Skeletal muscle tissue (tissue), 4 donors: ENCODE data around the gene PHRF1. TPM values are rescaled to one million over a fixed set of nuclear protein-coding genes. Genes with fewer than 3 reads are reported as not detected.

Experiments used
- H3K27ac ChIP-seq: one replicate; pipeline ENCODE4 v1.7.0; 2013; ENCODE audit warnings: mild to moderate bottlenecking, low read depth, low read length, inconsistent platforms
- H3K27me3 ChIP-seq, 3 donors: one replicate each; pipeline ENCODE4 v1.7.0; 2013; ENCODE audit warnings: low read length in 3 of 3; ENCODE audit not compliant: control insufficient read depth in 3 of 3, insufficient read depth in 3 of 3
- H3K36me3 ChIP-seq, 3 donors: one replicate each; pipeline ENCODE4 v1.7.0; 2013; ENCODE audit warnings: low read length in 3 of 3; ENCODE audit not compliant: control insufficient read depth in 3 of 3, insufficient read depth in 3 of 3
- H3K4me1 ChIP-seq, 3 donors: one replicate each; pipeline ENCODE4 v1.7.0; 2013; ENCODE audit warnings: low read length in 3 of 3, mild to moderate bottlenecking in 3 of 3; ENCODE audit not compliant: control insufficient read depth in 3 of 3, insufficient read depth in 3 of 3
- H3K4me3 ChIP-seq, 3 donors: one replicate each; pipeline ENCODE4 v1.7.0; 2013; ENCODE audit warnings: low read length in 3 of 3
- H3K9ac ChIP-seq, 3 donors: one replicate each; pipeline ENCODE4 v1.7.0; 2013; ENCODE audit warnings: low read length in 3 of 3, mild to moderate bottlenecking in 3 of 3, moderate library complexity in 2 of 3, low read depth in 1 of 3
- H3K9me3 ChIP-seq, 3 donors: one replicate each; pipeline ENCODE4 v1.7.0; 2013; ENCODE audit warnings: low read length in 3 of 3; ENCODE audit not compliant: control insufficient read depth in 3 of 3
- total RNA-seq: library from RNA; depleted of rRNA; stranded (reverse); fragments of >200 nt; gene quantifications from one replicate; pipeline ENCODE4 v1.2.3, GENCODE V29; 2014
- donor health status: Osteomylitis.

PHRF1 gene
- total RNA-seq, 1 donor from 2014 or later = 21.9 TPM

GRCh38 chr11:626475-627307 is 50.4 kb downstream of the PHRF1 start, which contains the start of gene SCT:
TSS of gene SCT (minus strand) at chr11:627181. CDS start at chr11:627143, 38 bp downstream.
- H3K9ac ChIP-seq = peak within 1 kb of the TSS in 1 of 3 donors; percentile 77
- H3K4me1 ChIP-seq = peaks cover 9 to 18% (median 11%) of the 10 kb centered on the region in 3 donors
- peak within 1 kb of the TSS; percentile 86 for H3K27ac ChIP-seq
- H3K27me3 ChIP-seq = peaks cover 0 to 7% (median 4%) of the 10 kb centered on the region in 3 donors
- no peaks in the 10 kb centered on the region for H3K36me3 ChIP-seq
- peak within 1 kb of the TSS in 2 of 3 donors; percentile 46 to 77 for H3K4me3 ChIP-seq
- no peaks in the 10 kb centered on the region for H3K9me3 ChIP-seq

- peaks cover 0 to 7% (median 4%) of the 10 kb centered on the region in 3 donors for H3K27me3 ChIP-seq
- no peak overlapping the region for H3K9ac ChIP-seq
- no peak overlapping the region for H3K4me3 ChIP-seq
- no peak overlapping the region for H3K27ac ChIP-seq
- no peaks in the 10 kb centered on the region for H3K9me3 ChIP-seq
- peaks cover 9 to 18% (median 11%) of the 10 kb centered on the region in 3 donors for H3K4me1 ChIP-seq
- H3K36me3 ChIP-seq = no peaks in the 10 kb centered on the region
Observed at GRCh38 chr11:627308-627576, 51.0 kb downstream of the PHRF1 start.

DNA sequence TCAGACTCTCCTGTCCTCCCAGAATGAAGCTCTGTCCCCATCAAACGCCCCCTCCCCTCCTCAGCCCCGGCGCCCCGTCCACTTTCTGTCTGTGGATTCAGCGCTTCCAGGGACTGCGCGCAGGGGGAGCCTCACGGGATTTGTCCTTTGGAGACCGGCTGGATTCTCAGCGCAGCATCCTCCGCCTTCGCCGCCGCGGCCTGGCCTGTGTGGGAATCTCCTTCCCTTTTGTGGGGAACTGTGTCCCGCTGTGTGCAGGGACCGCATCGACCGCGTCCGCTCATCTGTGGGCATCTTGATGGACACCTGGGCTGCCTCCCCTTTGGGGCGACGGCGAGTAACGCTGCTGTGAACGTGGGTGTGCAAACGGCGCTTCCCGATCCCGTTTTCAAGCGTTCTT is 51.8 kb downstream of the PHRF1 start:
- H3K27ac ChIP-seq = peak overlapping the region; percentile 86
- peaks cover 9 to 20% (median 16%) of the 10 kb centered on the region in 3 donors for H3K4me1 ChIP-seq
- H3K4me3 ChIP-seq = peak overlapping the region; percentile 38 to 77 (median 46)
- no peaks in the 10 kb centered on the region for H3K9me3 ChIP-seq
- peaks cover 0 to 7% (median 4%) of the 10 kb centered on the region in 3 donors for H3K27me3 ChIP-seq
- no peaks in the 10 kb centered on the region for H3K36me3 ChIP-seq
- peak overlapping the region; percentile 50 to 77 (median 51) for H3K9ac ChIP-seq

- Histone ChIP-seq H3K9ac (peak overlapping the region in 2 of 3 donors; percentile 24 to 77), H3K9me3 (no peaks in the 10 kb centered on the region), H3K36me3 (no peaks in the 10 kb centered on the region), H3K4me3 (peak overlapping the region in 2 of 3 donors; percentile 6 to 36), H3K27ac (peak overlapping the region; percentile 86), H3K4me1 (peaks cover 9 to 21% (median 17%) of the 10 kb centered on the region in 3 donors), H3K27me3 (peaks cover 0 to 5% (median 4%) of the 10 kb centered on the region in 3 donors)
Observed at GRCh38 chr11:629237-629583, 52.9 kb downstream of the PHRF1 start.

GRCh38 chr11:630871-631270 is 54.6 kb downstream of the PHRF1 start:
- no peak overlapping the region for H3K27ac ChIP-seq
- H3K9ac ChIP-seq = no peak overlapping the region
- H3K27me3 ChIP-seq = peaks cover under 1 to 1% (median under 1%) of the 10 kb centered on the region in 3 donors
- no peaks in the 10 kb centered on the region for H3K36me3 ChIP-seq
- H3K9me3 ChIP-seq = no peaks in the 10 kb centered on the region
- peaks cover 9 to 21% (median 17%) of the 10 kb centered on the region in 3 donors for H3K4me1 ChIP-seq
- no peak overlapping the region for H3K4me3 ChIP-seq

DNA sequence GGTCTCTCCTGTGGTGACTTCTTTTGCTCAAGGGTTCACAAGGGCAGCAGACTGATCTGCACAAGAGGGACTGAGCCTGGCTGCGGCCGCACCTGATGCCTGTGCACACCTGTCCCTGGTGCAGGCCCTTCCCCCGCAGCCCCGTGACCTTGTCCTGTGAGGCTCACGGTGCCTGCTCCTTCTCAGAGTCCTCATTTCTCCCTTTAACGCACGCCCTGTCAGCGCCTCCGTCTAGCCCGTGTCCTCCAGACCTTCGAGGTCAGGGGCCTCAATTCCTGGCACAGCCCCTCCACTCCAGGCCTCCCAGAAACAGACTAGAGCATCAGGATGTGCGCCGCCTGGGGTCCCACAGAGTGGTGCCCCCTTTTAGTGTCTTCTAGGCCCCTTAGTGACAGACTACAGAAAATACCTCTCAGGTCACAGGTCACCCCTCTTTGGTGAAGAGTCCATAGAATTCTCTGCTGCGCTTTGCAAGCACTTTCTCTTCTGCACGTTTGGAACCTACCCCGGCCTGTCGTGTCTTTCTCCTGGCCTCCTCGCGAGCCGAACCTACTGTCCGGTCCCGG is 59.8 kb downstream of the PHRF1 start:
- Histone ChIP-seq H3K27ac (no peak overlapping the region), H3K4me3 (no peak overlapping the region), H3K9me3 (no peaks in the 10 kb centered on the region), H3K36me3 (no peaks in the 10 kb centered on the region), H3K9ac (no peak overlapping the region), H3K27me3 (peaks cover 18 to 32% (median 32%) of the 10 kb centered on the region in 3 donors), H3K4me1 (peaks cover 5 to 20% (median 9%) of the 10 kb centered on the region in 3 donors)

- no peak within 1 kb of the TSS for H3K4me3 ChIP-seq
- no peaks in the 10 kb centered on the region for H3K9me3 ChIP-seq
- H3K4me1 ChIP-seq = peaks cover 5 to 20% (median 9%) of the 10 kb centered on the region in 3 donors
- no peaks in the 10 kb centered on the region for H3K36me3 ChIP-seq
- H3K9ac ChIP-seq = no peak within 1 kb of the TSS
- peaks cover 18 to 32% (median 32%) of the 10 kb centered on the region in 3 donors for H3K27me3 ChIP-seq
- H3K27ac ChIP-seq = no peak within 1 kb of the TSS
Observed at GRCh38 chr11:636511-637332, 60.5 kb downstream of the PHRF1 start, which contains the start of gene DRD4. TSS of gene DRD4 (plus strand) at chr11:637269. CDS start at chr11:637305, 36 bp downstream.

DNA sequence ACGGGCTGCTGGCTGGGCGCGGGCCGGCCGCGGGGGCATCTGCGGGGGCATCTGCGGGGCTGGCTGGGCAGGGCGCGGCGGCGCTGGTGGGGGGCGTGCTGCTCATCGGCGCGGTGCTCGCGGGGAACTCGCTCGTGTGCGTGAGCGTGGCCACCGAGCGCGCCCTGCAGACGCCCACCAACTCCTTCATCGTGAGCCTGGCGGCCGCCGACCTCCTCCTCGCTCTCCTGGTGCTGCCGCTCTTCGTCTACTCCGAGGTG is 61.0 kb downstream of the PHRF1 start:
- Histone ChIP-seq H3K9me3 (no peaks in the 10 kb centered on the region), H3K27me3 (peaks cover 18 to 32% (median 32%) of the 10 kb centered on the region in 3 donors), H3K4me3 (no peak overlapping the region), H3K36me3 (peaks cover 1 to 3% (median 2%) of the 10 kb centered on the region in 3 donors), H3K9ac (no peak overlapping the region), H3K27ac (no peak overlapping the region), H3K4me1 (peaks cover 5 to 20% (median 9%) of the 10 kb centered on the region in 3 donors)

GRCh38 chr11:637593-638521 is 61.6 kb downstream of the PHRF1 start:
- Histone ChIP-seq H3K36me3 (peaks cover 3 to 4% (median 4%) of the 10 kb centered on the region in 3 donors), H3K4me3 (no peak overlapping the region), H3K27ac (no peak overlapping the region), H3K9me3 (peaks cover 0 to 2% (median 0%) of the 10 kb centered on the region in 3 donors), H3K9ac (no peak overlapping the region), H3K4me1 (peaks cover 5 to 16% (median 9%) of the 10 kb centered on the region in 3 donors), H3K27me3 (peaks cover 18 to 32% (median 32%) of the 10 kb centered on the region in 3 donors)
